ENCODE measurements around the gene CISD2. TPM values are rescaled to one million over a fixed set of nuclear protein-coding genes. Genes with fewer than 3 reads are reported as not detected.
A peak's percentile ranks its signal among the peaks of the same experiment; 100 is the strongest.

CISD2 gene, protein sequence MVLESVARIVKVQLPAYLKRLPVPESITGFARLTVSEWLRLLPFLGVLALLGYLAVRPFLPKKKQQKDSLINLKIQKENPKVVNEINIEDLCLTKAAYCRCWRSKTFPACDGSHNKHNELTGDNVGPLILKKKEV
- 40.0 TPM for polyA plus RNA-seq (2012; ENCODE audit: insufficient read length, low read depth)

DNA sequence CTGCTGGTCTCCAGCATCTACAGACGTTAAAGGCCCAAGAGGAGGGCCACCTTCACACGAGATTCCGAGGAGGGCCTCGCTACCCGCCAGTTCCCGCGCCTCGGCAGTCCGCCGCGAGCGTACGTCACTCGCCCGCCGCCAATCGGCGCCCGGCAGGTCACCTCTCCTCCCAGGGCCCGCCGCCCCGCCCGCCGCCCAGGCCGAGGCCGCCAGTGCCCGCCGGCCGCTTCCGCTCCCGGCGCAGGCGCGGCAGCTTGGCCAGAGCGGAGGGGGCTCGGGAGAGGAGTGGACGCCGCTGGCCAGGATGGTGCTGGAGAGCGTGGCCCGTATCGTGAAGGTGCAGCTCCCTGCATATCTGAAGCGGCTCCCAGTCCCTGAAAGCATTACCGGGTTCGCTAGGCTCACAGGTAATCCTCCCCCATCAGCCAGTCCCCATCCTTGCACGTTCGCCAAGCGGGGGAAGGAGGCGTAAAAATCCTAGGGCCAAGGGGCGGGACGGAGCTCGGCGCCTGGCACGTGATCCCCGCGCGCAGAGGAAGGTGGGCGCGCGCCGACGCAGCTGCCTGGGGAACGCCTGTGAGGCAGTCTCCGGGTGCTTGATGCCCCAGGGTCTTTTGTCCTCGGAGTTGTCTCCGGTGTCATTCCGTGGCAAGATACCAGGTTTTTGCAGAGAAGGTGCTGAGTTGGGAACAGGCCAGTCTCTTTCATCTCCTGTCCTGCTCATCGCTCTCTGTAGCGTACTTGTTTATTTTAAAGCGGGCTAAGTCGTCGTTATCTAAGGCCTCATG, at the start of gene CISD2:
Gene CISD2 (plus strand): TSS at position 212 of the 788 bp plus-strand sequence. CDS start 93 bp downstream, at position 305.
- TF ChIP-seq FOXP2 (optimal IDR thresholded peaks at IDR 0.05; ENCODE audit: borderline replicate concordance, extremely low read depth, extremely low read length, insufficient read depth), result peak; percentile 82
- TF ChIP-seq, protein P1, sequence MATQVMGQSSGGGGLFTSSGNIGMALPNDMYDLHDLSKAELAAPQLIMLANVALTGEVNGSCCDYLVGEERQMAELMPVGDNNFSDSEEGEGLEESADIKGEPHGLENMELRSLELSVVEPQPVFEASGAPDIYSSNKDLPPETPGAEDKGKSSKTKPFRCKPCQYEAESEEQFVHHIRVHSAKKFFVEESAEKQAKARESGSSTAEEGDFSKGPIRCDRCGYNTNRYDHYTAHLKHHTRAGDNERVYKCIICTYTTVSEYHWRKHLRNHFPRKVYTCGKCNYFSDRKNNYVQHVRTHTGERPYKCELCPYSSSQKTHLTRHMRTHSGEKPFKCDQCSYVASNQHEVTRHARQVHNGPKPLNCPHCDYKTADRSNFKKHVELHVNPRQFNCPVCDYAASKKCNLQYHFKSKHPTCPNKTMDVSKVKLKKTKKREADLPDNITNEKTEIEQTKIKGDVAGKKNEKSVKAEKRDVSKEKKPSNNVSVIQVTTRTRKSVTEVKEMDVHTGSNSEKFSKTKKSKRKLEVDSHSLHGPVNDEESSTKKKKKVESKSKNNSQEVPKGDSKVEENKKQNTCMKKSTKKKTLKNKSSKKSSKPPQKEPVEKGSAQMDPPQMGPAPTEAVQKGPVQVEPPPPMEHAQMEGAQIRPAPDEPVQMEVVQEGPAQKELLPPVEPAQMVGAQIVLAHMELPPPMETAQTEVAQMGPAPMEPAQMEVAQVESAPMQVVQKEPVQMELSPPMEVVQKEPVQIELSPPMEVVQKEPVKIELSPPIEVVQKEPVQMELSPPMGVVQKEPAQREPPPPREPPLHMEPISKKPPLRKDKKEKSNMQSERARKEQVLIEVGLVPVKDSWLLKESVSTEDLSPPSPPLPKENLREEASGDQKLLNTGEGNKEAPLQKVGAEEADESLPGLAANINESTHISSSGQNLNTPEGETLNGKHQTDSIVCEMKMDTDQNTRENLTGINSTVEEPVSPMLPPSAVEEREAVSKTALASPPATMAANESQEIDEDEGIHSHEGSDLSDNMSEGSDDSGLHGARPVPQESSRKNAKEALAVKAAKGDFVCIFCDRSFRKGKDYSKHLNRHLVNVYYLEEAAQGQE (IDR thresholded peaks at IDR 0.05; ENCODE audit: insufficient read depth in 1 of 2, low read depth in 2 of 2, low read length in 2 of 2), result no peak
- 0 out of 2 replicates have a peak, but pooled peaks have one; percentile 11 for TF ChIP-seq SIN3A (IDR thresholded peaks at IDR 0.05; ENCODE audit: borderline replicate concordance, insufficient read depth, low read length)
- peak; percentile 67; the same call in 1 of the 2 replicates for TF ChIP-seq TAF1 (IDR thresholded peaks at IDR 0.05; ENCODE audit: borderline replicate concordance, insufficient read depth, low read length)
- TF ChIP-seq POLR2AphosphoS5 (IDR thresholded peaks at IDR 0.05; ENCODE audit: low read depth, low read length), result peak; percentile 88; the same call in 1 of the 2 replicates

DNA sequence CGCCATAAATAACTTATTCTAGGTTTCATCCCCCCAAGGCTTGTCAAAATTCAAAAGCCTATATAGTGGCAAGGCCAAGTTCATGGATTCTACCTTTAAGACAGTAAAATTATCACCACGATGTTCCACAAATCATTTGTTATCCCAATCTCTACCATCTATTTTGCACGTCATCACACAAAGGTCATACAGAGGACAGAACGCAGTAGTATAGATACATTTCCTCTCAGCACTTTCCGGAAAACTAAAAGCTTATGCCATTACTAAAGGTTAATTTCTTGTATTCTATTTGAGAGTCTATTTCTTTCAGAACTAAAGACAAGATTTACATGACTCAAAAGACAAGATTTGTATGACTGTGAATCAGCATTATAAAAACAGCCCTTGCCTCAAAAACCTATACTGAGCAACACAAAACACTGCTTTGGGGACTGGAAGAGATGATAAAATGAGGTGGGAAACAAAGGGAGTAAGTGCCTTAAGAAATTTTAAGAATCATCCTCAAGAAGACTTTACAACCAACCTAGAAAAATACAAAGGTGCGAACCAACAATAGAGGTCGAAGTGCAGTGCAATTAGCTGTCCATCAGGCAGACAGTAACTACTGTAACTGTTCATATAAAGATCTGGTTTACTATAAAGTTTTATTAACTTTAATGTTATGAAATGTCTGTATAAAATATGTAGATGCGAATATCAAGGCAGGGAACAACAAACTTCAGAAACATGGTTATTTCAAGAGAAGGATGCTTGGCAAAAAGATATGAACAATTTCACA, 49.0 kb upstream of the CISD2 start:
- TF ChIP-seq, protein P1 (IDR thresholded peaks at IDR 0.05; ENCODE audit: insufficient read depth in 1 of 2, low read depth in 2 of 2, low read length in 2 of 2), result no peak
- TF ChIP-seq SIN3A (IDR thresholded peaks at IDR 0.05; ENCODE audit: borderline replicate concordance, insufficient read depth, low read length), result no peak
- TF ChIP-seq FOXP2 (optimal IDR thresholded peaks at IDR 0.05; ENCODE audit: borderline replicate concordance, extremely low read depth, extremely low read length, insufficient read depth), result no peak
- TF ChIP-seq TAF1 (IDR thresholded peaks at IDR 0.05; ENCODE audit: borderline replicate concordance, insufficient read depth, low read length), result no peak
- no peak for TF ChIP-seq POLR2AphosphoS5 (IDR thresholded peaks at IDR 0.05; ENCODE audit: low read depth, low read length)

DNA sequence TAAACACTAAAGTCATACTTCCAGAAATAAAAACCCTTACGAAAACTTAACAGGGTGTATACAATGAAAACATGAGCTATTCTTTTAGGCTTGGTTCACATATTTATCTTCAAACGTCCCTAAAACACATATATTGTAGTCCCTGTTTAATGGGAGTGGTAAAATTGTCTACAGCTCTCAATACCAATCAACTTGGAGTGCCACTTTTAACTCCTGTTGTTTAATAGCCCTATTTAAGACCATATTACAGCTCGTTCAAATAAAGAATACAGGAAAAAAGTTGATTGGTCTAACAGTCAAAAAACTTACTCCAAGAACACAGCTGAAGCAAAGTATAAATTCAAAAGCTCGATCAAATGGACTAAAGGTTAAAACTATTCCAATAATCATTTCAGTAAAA, 45.3 kb upstream of the CISD2 start:
- no peak for TF ChIP-seq FOXP2 (optimal IDR thresholded peaks at IDR 0.05; ENCODE audit: borderline replicate concordance, extremely low read depth, extremely low read length, insufficient read depth)
- no peak for TF ChIP-seq POLR2AphosphoS5 (IDR thresholded peaks at IDR 0.05; ENCODE audit: low read depth, low read length)
- no peak for TF ChIP-seq TAF1 (IDR thresholded peaks at IDR 0.05; ENCODE audit: borderline replicate concordance, insufficient read depth, low read length)
- TF ChIP-seq SIN3A (IDR thresholded peaks at IDR 0.05; ENCODE audit: borderline replicate concordance, insufficient read depth, low read length), result no peak
- TF ChIP-seq, protein P1 (IDR thresholded peaks at IDR 0.05; ENCODE audit: insufficient read depth in 1 of 2, low read depth in 2 of 2, low read length in 2 of 2), result no peak

DNA sequence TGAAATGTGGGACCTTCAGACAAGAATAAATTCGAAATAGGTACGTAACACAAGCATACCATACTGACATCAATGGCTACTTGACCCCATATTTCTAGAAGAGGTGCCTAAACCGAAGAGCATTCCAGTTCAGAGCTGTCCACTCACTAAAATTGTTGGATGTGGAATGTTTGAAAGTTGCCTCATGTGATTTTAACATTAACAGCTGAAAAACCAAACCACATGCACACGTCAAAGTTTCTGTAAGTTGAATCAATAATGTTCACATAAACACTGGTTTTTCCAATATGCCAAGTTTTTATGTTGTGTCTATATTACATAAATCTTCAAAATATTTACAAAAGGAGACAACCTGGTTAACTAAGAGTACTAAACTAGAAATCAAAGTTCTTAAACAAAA, 44.9 kb upstream of the CISD2 start:
- TF ChIP-seq SIN3A (IDR thresholded peaks at IDR 0.05; ENCODE audit: borderline replicate concordance, insufficient read depth, low read length) (no peak), TAF1 (IDR thresholded peaks at IDR 0.05; ENCODE audit: borderline replicate concordance, insufficient read depth, low read length) (no peak), POLR2AphosphoS5 (IDR thresholded peaks at IDR 0.05; ENCODE audit: low read depth, low read length) (no peak; the same call in 1 of the 2 replicates), FOXP2 (optimal IDR thresholded peaks at IDR 0.05; ENCODE audit: borderline replicate concordance, extremely low read depth, extremely low read length, insufficient read depth) (no peak)
- TF ChIP-seq, protein P1 (IDR thresholded peaks at IDR 0.05; ENCODE audit: insufficient read depth in 1 of 2, low read depth in 2 of 2, low read length in 2 of 2), result no peak

All from PFSK-1 (cell line).